Heart right ventricle (tissue), 16 donors: ENCODE measurements around the gene RMND5B. TPM values are rescaled to one million over a fixed set of nuclear protein-coding genes. Genes with fewer than 3 reads are reported as not detected.
A peak's percentile ranks its signal among the peaks of the same experiment; 100 is the strongest.

Experiments used
- ATAC-seq, 8 donors: fragments of 200-7000 bp; cut with Tn5 transposase; one replicate each; pipeline ENCODE4 v1.9.1; 2020; ENCODE audit warnings: mild to moderate bottlenecking in 8 of 8, moderate library complexity in 8 of 8, moderate number of reproducible peaks in 1 of 8
- DNase-seq, 2 donors: peaks; one replicate each; pipeline ENCODE4 v3.0.0-alpha.2; 2020
- H3K27ac ChIP-seq, 10 donors: fragments of 200-600 bp; sonication (generic) in 2 of 10; one replicate each; pipeline versions ENCODE4 v1.5.0 to v1.8.0; 2020 to 2022; ENCODE audit warnings: mild to moderate bottlenecking in 3 of 10
- H3K27me3 ChIP-seq, 7 donors: fragments of 200-600 bp; one replicate each; pipeline ENCODE4 v1.8.0; 2021 to 2022; ENCODE audit warnings: mild to moderate bottlenecking in 2 of 7
- H3K36me3 ChIP-seq, 9 donors: fragments of 200-600 bp; sonication (generic) in 1 of 9; one replicate each; pipeline versions ENCODE4 v1.5.0 to v1.8.0; 2020 to 2022; ENCODE audit warnings: mild to moderate bottlenecking in 2 of 9
- H3K4me1 ChIP-seq, 9 donors: fragments of 200-600 bp; sonication (generic) in 1 of 9; one replicate each; pipeline versions ENCODE4 v1.5.0 to v1.8.0; 2020 to 2022; ENCODE audit warnings: mild to moderate bottlenecking in 4 of 9
- H3K4me3 ChIP-seq, 10 donors: fragments of 200-600 bp; sonication (generic) in 2 of 10; one replicate each; pipeline versions ENCODE4 v1.5.0 to v1.8.0; 2020 to 2022; ENCODE audit warnings: mild to moderate bottlenecking in 7 of 10, moderate library complexity in 2 of 10
- H3K9me3 ChIP-seq, 11 donors: fragments of 200-600 bp in 10 of 11; sonication (generic) in 2 of 11; one replicate each; pipeline versions ENCODE4 v1.5.0 to v1.8.0; 2013 to 2022; ENCODE audit warnings: mild to moderate bottlenecking in 2 of 11, control low read depth in 1 of 11, moderate library complexity in 1 of 11
- WGBS, 2 donors: extraction: QIAGEN DNeasy Blood & Tissue Kit; methylation state at CpG; one replicate each; pipeline ENCODE4 v1.1.7; 2013; ENCODE audit warnings: inconsistent platforms in 1 of 2; 5-methylcytosine and 5-hydroxymethylcytosine counted together
- intact Hi-C, 10 donors: fragments of 100-400 bp; cut with DNase I; formaldehyde crosslinking; loops; one replicate each; pipeline versions ENCODE4 v1.11.1 to v1.14.2; 2022
- polyA plus RNA-seq, 2 donors: library from polyadenylated mRNA; stranded (reverse); fragments of 200-250 nt; gene quantifications; one replicate each; pipeline ENCODE4 v1.2.3, GENCODE V29; 2013
- total RNA-seq, 10 donors: library from RNA; stranded (reverse); fragmentation: NEBNext Ultra II Directional in 3 of 10; extraction: Animal tissue kit (Norgen Biotek cat#: 25700) in 3 of 10; gene quantifications; one replicate each; pipeline versions ENCODE4 v1.2.1 to v1.2.4, GENCODE V29; 2021 to 2023
- TF ChIP-seq, protein P1 (sequence below), 9 donors: fragments of 200-600 bp; sonication (generic) in 2 of 9; IDR thresholded peaks; one replicate each; pipeline versions ENCODE4 v1.5.0 to v1.8.0; 2021 to 2022; ENCODE audit warnings: antibody characterized with exemption in 9 of 9, mild to moderate bottlenecking in 5 of 9, moderate library complexity in 1 of 9
- donor health status: Arrhythmogenic right ventricular cardiomyopathy.
- donor health status: ischemic (EF 13 %, LVEDD 7.1; RV severe dilation, severe dysfunction).
- donor health status: healthy with polysubstance abuse.
- donor health status: DM: no; HTN: yes; CAD: no.
- donor health status: DM: no; HTN: no; CAD: no.
- donor health status: ischemic (EF 25% LVEDD 6.9; RV normal size, moderate dysfunction).
- donor health status: ischemic (EF 25% LVEDD 5.7; RV mildly dilated, moderate dysfunction).
- donor health status: healthy.
- donor health status: DM: yes; HTN: yes; CAD: no.
- donor health status: Ischemic cardiomyopathy.
- donor health status: ischemic (EF 35%, LVEDD 5.7; RV mildly dilated, moderate dysfunction).
- donor health status: nonischemic (EF 11% LVEDD 7.7; RV severe dilation, severe dysfunction).
- donor health status: DM: yes; HTN: yes; CAD: no.
- donor health status: PGD.
- donor health status: ischemic (EF 29% LVEDD 5.4; RV normal size, mild dysfunction).
- donor health status: nonischemic (EF 23%, LVEDD 6.1; RV moderate dilation, normal function).

Gene RMND5B
- total and polyA plus RNA-seq, 12 donors, result 29.1 to 38.5 (median 32.8) TPM

GRCh38 chr5:178117923-178118701 lies 12.7 kb upstream of the RMND5B start:
- Histone ChIP-seq H3K4me3 (peak overlapping the region in 3 of 10 donors; percentile 0 to 15 (median 3)), H3K9me3 (no peaks in the 10 kb centered on the region), H3K27ac (peak overlapping the region in 9 of 10 donors; percentile 19 to 86 (median 80)), H3K27me3 (peaks cover 0 to 49% (median 37%) of the 10 kb centered on the region in 7 donors), H3K4me1 (peaks cover 16 to 79% (median 66%) of the 10 kb centered on the region in 9 donors), H3K36me3 (peaks cover 0 to 9% (median 0%) of the 10 kb centered on the region in 9 donors)
- 59 to 67% methylated on average over 18 of the region's 18 CpGs for whole genome bisulfite sequencing, 2 donors
- peak in 1 of 2 donors; percentile 36 for DNase-seq
- peak in 6 of 8 donors; percentile 19 to 40 (median 22) for ATAC-seq
- TF ChIP-seq, protein P1, sequence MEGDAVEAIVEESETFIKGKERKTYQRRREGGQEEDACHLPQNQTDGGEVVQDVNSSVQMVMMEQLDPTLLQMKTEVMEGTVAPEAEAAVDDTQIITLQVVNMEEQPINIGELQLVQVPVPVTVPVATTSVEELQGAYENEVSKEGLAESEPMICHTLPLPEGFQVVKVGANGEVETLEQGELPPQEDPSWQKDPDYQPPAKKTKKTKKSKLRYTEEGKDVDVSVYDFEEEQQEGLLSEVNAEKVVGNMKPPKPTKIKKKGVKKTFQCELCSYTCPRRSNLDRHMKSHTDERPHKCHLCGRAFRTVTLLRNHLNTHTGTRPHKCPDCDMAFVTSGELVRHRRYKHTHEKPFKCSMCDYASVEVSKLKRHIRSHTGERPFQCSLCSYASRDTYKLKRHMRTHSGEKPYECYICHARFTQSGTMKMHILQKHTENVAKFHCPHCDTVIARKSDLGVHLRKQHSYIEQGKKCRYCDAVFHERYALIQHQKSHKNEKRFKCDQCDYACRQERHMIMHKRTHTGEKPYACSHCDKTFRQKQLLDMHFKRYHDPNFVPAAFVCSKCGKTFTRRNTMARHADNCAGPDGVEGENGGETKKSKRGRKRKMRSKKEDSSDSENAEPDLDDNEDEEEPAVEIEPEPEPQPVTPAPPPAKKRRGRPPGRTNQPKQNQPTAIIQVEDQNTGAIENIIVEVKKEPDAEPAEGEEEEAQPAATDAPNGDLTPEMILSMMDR (IDR thresholded peaks at IDR 0.05), result no peak
- intact Hi-C loops, result loop anchor here in 1 of 10 donors (5.0 kb wide), 1 partner anchor 34 kb away; the partner anchor contains the start of gene NHP2

- H3K4me3 ChIP-seq, result no peak overlapping the region
- ATAC-seq (no peak), DNase-seq (no peak)
- no peaks in the 10 kb centered on the region for H3K9me3 ChIP-seq
- intact Hi-C loops, result loop anchor here in 1 of 10 donors (5.0 kb wide), 1 partner anchor 32 kb away; the partner anchor contains the start of gene NHP2
- H3K36me3 ChIP-seq, result peaks cover 0 to 9% (median 0%) of the 10 kb centered on the region in 9 donors
- peaks cover 6 to 69% (median 52%) of the 10 kb centered on the region in 9 donors for H3K4me1 ChIP-seq
- peaks cover 0 to 30% (median 18%) of the 10 kb centered on the region in 7 donors for H3K27me3 ChIP-seq
- peak overlapping the region in 4 of 10 donors; percentile 1 to 83 (median 20) for H3K27ac ChIP-seq
- TF ChIP-seq, protein P1 (IDR thresholded peaks at IDR 0.05), result no peak
- 89 to 92% methylated on average over 27 of the region's 27 CpGs for WGBS, 2 donors
These were observed 10.8 kb upstream of the RMND5B start for GRCh38 chr5:178119915-178120606.

GRCh38 chr5:178120607-178121357 lies 10.0 kb upstream of the RMND5B start:
- Histone ChIP-seq H3K4me3 (peak overlapping the region in 9 of 10 donors; percentile 7 to 46 (median 25)), H3K36me3 (peaks cover 0 to 9% (median 0%) of the 10 kb centered on the region in 9 donors), H3K4me1 (peaks cover 6 to 69% (median 51%) of the 10 kb centered on the region in 9 donors), H3K27ac (peak overlapping the region in 7 of 10 donors; percentile 1 to 83 (median 41)), H3K27me3 (peaks cover 0 to 23% (median 11%) of the 10 kb centered on the region in 7 donors), H3K9me3 (no peaks in the 10 kb centered on the region)
- ATAC-seq (peak; percentile 46 to 80 (median 70)), DNase-seq (peak; percentile 80 to 85)
- intact Hi-C loops, result no loop called here
- WGBS, 2 donors, result 44 to 45% methylated on average over 27 to 29 of the region's 29 CpGs
- TF ChIP-seq, protein P1 (IDR thresholded peaks at IDR 0.05), result peak in 8 of 9 donors; percentile 20 to 66 (median 51)
